Sigmoid colon (tissue), 4 donors: Measurements from ENCODE around the gene ITPRIPL2.

Experiments
- CTCF ChIP-seq, 4 experiments: fragments of 450-650 bp in 3 of 4; fragments of 200-600 bp in 1 of 4; IDR thresholded peaks; one replicate each; pipeline ENCODE4 v1.5.1; 2016 to 2019; ENCODE audit warnings: antibody characterized with exemption in 4 of 4, mild to moderate bottlenecking in 3 of 4, moderate library complexity in 2 of 4
- EP300 ChIP-seq, 4 donors: sonication (generic); formaldehyde crosslinking; IDR thresholded peaks; one replicate each; pipeline ENCODE4 v1.6.1; 2017; ENCODE audit warnings: antibody characterized with exemption in 4 of 4
- POLR2A ChIP-seq, 2 donors: fragments of 450-650 bp; IDR thresholded peaks; one replicate each; pipeline ENCODE4 v1.6.1; 2016; ENCODE audit warnings: antibody characterized with exemption in 2 of 2, mild to moderate bottlenecking in 2 of 2, moderate library complexity in 2 of 2
- POLR2AphosphoS5 ChIP-seq, 4 donors: sonication (generic); formaldehyde crosslinking; IDR thresholded peaks; one replicate each; pipeline ENCODE4 v1.6.1; 2017; ENCODE audit warnings: antibody characterized with exemption in 4 of 4

DNA sequence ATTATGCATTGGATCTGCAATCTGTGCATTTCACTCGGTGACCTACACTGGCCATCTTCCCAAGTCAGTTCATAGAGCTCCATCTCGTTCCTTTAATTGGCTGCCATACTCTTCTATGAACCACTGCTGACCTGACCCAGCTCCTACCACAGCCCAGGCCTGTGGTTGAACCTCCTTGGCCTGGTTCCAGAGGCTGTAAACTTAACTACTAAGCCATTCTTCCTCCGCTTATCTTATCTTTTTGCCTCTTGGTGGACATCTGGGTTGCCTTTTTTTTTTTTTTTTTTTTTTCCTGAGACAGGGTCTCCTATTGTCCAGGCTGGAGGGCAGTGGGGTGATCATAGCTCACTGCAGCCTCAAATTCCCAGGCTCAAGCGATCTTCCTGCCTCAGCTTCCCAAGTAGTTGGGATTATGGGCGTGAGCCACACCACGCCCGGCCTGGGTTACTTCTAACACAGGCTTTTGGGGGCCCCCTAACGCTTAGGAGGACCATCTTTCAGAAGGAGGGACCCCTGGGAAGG, 28.0 kb upstream of the ITPRIPL2 start:
- TF ChIP-seq CTCF (IDR thresholded peaks at IDR 0.05): no peak
- TF ChIP-seq POLR2A (IDR thresholded peaks at IDR 0.05): no peak
- TF ChIP-seq POLR2AphosphoS5 (IDR thresholded peaks at IDR 0.05): no peak
- TF ChIP-seq EP300 (IDR thresholded peaks at IDR 0.05): no peak
